ENCODE results near the gene CRACR2A.

CRACR2A gene

GRCh38 chr12:3747976-3748619 is 4.8 kb downstream of the CRACR2A start:
- DNase-seq (ENCODE audit: low spot score): no peak
- in situ Hi-C loops (cut with MboI; ENCODE audit: low pct_unique_long_range_greater_than_20kb, low sequenced_read_pairs, unreplicated experiment): no loop called here
- TF ChIP-seq CTCF (IDR thresholded peaks at IDR 0.05; ENCODE audit: extremely low read depth, insufficient read depth, missing control alignments): no peak

- no peak for TF ChIP-seq CTCF (IDR thresholded peaks at IDR 0.05; ENCODE audit: extremely low read depth, insufficient read depth, missing control alignments)
Measured at GRCh38 chr12:3747543-3747942, 5.4 kb downstream of the CRACR2A start.

DNA sequence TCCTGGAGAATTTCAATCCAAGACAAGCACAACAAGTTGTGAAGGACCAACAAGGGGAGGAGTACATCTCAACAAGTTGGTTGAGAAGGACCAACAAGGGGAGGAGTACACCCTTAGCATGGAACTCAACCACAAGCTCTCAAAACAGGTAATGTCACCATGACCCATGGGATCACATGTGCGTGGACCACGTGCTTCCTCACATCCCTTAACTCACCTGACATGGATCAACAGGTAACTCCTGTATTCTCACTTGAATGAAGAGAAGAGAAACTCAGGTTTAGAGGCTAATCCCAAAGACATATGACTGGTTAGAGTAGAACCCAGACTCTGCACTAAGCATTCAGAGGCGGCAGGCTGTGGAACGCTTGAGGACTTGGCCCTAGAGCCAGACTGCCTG is 6.2 kb downstream of the CRACR2A start:
- in situ Hi-C loops (cut with MboI; ENCODE audit: low pct_unique_long_range_greater_than_20kb, low sequenced_read_pairs, unreplicated experiment): no loop called here
- TF ChIP-seq CTCF (IDR thresholded peaks at IDR 0.05; ENCODE audit: extremely low read depth, insufficient read depth, missing control alignments): no peak

More at GRCh38 chr12:3747543-3747942, 5.4 kb downstream of the CRACR2A start:
- DNase-seq (ENCODE audit: low spot score): no peak
- in situ Hi-C loops (cut with MboI; ENCODE audit: low pct_unique_long_range_greater_than_20kb, low sequenced_read_pairs, unreplicated experiment): no loop called here

GRCh38 chr12:3745152-3745551 is 7.8 kb downstream of the CRACR2A start:
- TF ChIP-seq CTCF (IDR thresholded peaks at IDR 0.05; ENCODE audit: extremely low read depth, insufficient read depth, missing control alignments): no peak
- no peak for DNase-seq (ENCODE audit: low spot score)
- in situ Hi-C loops (cut with MboI; ENCODE audit: low pct_unique_long_range_greater_than_20kb, low sequenced_read_pairs, unreplicated experiment): no loop called here

More for the DNA sequence above, 6.2 kb downstream of the CRACR2A start:
- no peak for DNase-seq (ENCODE audit: low spot score)

- no peak for TF ChIP-seq CTCF (IDR thresholded peaks at IDR 0.05; ENCODE audit: extremely low read depth, insufficient read depth, missing control alignments)
- DNase-seq (ENCODE audit: low spot score): no peak
- in situ Hi-C loops (cut with MboI; ENCODE audit: low pct_unique_long_range_greater_than_20kb, low sequenced_read_pairs, unreplicated experiment): no loop called here
Measured at GRCh38 chr12:3744229-3744901, 8.5 kb downstream of the CRACR2A start.

DNA sequence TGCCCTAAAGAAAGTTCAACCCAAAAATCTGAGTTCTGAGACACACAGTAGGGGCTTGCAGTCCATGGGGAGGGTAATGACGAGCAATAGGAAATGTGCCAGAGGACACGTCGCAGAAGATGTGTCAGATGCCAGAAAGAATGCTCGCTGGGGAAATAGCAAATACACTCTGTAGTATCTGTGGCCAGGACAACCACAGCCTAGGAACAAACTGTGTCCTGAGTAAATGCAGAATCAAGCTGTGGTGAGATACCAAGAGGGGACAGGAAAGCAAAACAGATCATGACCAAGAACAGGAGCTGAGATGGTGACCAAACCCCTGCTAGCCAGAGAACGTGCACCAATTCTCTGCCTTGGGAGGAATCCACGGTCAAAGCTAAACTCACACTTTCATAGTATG is 9.1 kb downstream of the CRACR2A start:
- no peak for TF ChIP-seq CTCF (IDR thresholded peaks at IDR 0.05; ENCODE audit: extremely low read depth, insufficient read depth, missing control alignments)
- DNase-seq (ENCODE audit: low spot score): peak; percentile 48
- in situ Hi-C loops (cut with MboI; ENCODE audit: low pct_unique_long_range_greater_than_20kb, low sequenced_read_pairs, unreplicated experiment): no loop called here

All from GM13977 (cell line).